Tibial nerve (tissue), 4 donors: ENCODE measurements around the gene FCN1.

Experiments
- EP300 ChIP-seq, 2 donors: sonication (generic); formaldehyde crosslinking; IDR thresholded peaks; one replicate each; pipeline ENCODE4 v1.6.1; 2017; ENCODE audit warnings: antibody characterized with exemption in 2 of 2, mild to moderate bottlenecking in 1 of 2
- TF ChIP-seq, protein P1 (sequence below), 5 experiments: fragments of 200-600 bp in 3 of 5; fragments of 450-650 bp in 2 of 5; sonication (generic) in 3 of 5; IDR thresholded peaks; one replicate each; pipeline ENCODE4 v1.5.1; 2016 to 2019; ENCODE audit warnings: antibody characterized with exemption in 5 of 5, mild to moderate bottlenecking in 3 of 5, moderate library complexity in 2 of 5

DNA sequence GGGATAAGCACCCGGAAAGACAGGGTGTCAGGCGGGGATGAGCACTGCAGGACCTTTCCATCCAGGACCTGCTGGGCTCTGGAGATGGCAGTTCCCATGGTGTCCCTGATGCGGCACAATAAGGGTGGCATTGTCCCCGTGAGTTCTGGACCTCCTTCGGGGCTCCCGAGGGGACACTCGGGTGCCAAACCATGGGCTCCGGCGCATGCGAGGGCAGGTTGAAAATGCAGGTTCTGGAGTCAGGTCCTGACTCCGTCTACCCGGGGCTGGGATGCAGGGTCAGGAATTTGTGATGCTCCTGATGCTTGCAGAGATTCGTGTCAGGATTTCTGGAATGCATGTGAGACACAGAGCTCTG lies 36.4 kb downstream of the FCN1 start:
- TF ChIP-seq, protein P1, sequence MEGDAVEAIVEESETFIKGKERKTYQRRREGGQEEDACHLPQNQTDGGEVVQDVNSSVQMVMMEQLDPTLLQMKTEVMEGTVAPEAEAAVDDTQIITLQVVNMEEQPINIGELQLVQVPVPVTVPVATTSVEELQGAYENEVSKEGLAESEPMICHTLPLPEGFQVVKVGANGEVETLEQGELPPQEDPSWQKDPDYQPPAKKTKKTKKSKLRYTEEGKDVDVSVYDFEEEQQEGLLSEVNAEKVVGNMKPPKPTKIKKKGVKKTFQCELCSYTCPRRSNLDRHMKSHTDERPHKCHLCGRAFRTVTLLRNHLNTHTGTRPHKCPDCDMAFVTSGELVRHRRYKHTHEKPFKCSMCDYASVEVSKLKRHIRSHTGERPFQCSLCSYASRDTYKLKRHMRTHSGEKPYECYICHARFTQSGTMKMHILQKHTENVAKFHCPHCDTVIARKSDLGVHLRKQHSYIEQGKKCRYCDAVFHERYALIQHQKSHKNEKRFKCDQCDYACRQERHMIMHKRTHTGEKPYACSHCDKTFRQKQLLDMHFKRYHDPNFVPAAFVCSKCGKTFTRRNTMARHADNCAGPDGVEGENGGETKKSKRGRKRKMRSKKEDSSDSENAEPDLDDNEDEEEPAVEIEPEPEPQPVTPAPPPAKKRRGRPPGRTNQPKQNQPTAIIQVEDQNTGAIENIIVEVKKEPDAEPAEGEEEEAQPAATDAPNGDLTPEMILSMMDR (IDR thresholded peaks at IDR 0.05), result no peak
- TF ChIP-seq EP300 (IDR thresholded peaks at IDR 0.05), result no peak
